Measurements from ENCODE around the gene MPC2.

DNA sequence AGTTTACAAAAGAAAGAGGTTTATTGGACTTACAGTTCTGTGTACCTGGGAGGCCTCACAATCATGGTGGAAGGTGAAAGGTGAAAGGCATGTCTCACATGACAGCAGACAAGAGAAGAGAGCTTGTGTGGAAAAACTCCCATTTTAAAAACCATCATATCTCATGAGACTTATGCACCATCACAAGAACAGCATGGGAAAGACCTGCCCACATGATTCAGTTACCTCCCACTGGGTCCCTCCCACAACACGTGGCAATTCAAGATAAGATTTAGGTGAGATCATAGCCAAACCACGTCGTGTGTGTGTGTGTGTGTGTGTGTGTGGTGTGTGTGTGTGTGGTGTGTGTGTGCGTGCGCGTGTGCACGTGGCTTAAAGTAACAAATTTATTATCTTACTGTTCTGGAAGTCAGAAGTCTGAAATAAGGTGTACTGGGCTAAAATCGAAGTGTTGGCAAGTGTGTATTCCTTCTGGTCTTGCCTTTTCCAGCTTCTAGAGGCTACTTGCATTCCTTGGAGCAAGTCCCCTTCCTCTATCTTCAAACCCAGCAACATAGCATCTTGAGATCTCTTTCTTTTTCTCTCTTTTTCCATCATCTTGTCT lies 48.1 kb upstream of the MPC2 start:
- TF ChIP-seq, protein P1, sequence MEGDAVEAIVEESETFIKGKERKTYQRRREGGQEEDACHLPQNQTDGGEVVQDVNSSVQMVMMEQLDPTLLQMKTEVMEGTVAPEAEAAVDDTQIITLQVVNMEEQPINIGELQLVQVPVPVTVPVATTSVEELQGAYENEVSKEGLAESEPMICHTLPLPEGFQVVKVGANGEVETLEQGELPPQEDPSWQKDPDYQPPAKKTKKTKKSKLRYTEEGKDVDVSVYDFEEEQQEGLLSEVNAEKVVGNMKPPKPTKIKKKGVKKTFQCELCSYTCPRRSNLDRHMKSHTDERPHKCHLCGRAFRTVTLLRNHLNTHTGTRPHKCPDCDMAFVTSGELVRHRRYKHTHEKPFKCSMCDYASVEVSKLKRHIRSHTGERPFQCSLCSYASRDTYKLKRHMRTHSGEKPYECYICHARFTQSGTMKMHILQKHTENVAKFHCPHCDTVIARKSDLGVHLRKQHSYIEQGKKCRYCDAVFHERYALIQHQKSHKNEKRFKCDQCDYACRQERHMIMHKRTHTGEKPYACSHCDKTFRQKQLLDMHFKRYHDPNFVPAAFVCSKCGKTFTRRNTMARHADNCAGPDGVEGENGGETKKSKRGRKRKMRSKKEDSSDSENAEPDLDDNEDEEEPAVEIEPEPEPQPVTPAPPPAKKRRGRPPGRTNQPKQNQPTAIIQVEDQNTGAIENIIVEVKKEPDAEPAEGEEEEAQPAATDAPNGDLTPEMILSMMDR (IDR thresholded peaks at IDR 0.05), result no peak
- no peak for TF ChIP-seq POLR2A (IDR thresholded peaks at IDR 0.05)

Data from uterus (tissue), 2 donors.